HG03354 (cell line): ENCODE measurements around the gene DNAJA1.
A peak's percentile ranks its signal among the peaks of the same experiment; 100 is the strongest.

Source experiments
- ATAC-seq: cut with Tn5 transposase; IDR thresholded peaks from one replicate; pipeline ENCODE4 v1.9.1; 2021; ENCODE audit warnings: mild to moderate bottlenecking; ENCODE audit not compliant: unreplicated experiment, poor library complexity, severe bottlenecking

DNAJA1 gene

DNA sequence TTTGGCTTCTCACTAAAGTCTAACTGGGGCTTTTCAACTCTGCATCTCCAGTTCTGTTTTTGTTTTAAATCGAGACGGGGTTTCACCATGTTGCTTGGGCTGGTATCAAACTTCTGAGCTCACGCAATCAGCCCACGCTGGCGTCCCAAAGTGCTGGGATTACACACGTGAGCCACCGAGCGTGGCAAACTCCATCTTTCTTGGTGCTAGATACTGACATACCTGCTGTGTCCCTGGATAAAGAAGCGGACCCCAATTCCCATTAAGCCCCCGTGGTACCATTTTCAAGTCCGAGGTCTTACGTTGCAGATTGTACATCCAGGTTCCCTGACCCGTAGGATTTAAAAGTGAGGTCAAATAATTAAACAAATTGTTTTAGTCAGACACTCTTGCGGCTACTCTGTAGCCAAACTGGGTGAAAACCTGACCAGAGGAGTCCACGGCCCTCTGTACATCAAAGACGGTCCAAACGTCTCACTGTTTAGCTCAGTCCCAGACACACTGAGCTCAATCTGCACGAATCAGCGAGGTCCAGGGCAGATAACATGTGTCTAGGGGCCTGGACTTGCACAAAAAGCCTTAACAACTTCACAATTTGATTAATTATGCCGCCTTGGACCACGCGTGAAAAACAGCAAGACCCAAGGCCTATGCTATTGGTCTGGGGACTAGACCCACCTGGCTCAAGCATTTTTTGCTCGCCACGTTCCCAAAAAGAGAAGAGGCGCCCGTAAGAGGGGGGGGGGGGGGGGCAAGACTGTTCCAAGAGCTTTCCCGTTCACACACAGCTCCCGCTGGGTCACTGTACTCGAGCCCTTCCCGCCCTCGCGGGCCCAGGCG lies 727 bp upstream of the DNAJA1 start:
- peak; percentile 3 for ATAC-seq

DNA sequence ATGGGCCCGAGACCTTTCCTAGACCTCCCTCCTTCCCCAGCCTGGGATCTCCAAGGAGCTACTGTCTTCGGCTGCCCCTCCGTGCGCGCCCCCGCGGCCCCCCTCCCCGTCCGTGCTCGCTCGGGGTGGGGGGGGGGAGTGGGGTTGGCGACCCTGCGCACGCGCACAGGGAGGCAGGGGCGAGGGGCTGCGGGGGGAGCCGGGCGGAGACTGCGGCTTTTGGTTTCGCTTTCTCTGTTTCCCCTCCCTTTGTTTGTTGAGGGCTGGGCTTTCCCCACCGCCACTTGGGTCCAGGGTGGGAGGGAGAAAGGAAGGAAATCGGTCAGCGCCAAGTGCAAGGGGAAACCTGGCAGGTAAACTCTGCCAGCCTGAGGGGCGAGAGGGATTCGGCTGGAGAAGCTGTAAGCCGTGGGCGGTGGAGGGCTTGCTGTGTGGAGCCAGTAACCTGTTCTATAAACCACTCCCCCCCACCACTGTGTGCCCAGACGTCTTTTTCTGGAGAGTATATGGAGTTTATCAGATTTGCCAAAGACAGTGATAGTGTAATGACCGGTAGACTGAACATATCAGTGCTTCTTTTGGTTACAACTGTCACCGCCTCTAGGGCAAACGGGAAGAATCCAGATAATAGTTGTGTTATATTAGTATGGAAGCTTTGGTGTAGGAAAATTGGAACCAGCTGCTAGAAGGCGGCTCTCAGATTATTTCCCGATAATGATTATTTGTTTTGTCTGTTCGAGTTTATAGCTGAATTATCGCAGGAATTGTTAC lies 684 bp downstream of the DNAJA1 start:
- peak; percentile 47 for ATAC-seq

DNA sequence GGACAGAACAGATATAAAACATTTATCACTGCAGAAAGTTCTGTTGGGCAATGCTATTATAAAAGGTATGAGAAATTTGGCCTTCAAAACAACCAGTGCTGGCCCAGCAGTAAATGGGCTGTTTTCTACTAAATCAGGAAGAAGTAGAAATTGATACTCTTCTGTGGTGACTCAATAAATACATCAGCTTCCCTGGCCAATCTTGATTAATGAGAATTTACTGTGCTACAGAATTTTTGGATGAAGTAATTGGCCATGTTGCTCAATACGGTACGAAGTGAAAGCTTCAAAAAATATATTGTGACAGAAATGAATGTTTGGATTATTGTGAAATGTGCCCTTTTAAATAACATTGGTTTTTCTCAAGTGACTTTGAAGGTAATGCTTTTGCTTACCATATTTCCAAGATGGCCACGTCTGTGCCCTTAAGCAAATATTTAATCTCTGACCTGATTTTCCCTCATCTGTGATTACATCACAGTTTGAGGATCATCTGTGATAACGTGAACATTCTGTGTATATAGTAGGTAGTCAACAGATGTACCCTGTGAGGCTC lies 4.2 kb downstream of the DNAJA1 start:
- ATAC-seq = no peak

DNA sequence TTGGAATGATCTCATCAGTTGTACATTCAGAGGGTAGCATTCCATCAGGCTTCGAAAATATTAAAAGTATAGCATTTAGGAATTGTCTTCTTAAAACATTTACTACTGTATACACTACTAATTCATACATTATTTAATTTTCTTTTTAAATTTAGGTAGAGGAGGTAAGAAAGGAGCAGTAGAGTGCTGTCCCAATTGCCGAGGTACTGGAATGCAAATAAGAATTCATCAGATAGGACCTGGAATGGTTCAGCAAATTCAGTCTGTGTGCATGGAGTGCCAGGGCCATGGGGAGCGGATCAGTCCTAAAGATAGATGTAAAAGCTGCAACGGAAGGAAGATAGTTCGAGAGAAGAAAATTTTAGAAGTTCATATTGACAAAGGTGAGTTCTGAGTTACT lies 5.2 kb downstream of the DNAJA1 start:
- no peak for ATAC-seq

DNA sequence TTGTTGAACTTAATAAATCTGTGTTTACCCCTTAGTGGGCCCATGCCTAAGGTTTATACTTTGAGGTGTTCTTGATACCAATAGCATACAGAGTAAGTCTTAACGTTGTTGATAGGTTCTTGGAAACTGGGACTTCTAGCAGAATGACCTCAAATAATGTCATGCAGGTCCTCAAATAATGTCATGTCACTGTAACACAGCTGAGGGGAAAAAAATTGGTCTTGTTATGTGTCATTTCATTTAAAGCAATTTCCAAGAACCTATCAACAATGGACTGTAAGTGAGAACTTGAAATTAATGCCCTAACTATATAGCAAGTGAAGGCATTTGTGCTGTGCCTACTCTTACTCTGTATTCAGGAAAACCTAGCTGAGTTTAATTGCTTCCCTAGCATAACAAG lies 7.2 kb downstream of the DNAJA1 start:
- ATAC-seq = no peak

DNA sequence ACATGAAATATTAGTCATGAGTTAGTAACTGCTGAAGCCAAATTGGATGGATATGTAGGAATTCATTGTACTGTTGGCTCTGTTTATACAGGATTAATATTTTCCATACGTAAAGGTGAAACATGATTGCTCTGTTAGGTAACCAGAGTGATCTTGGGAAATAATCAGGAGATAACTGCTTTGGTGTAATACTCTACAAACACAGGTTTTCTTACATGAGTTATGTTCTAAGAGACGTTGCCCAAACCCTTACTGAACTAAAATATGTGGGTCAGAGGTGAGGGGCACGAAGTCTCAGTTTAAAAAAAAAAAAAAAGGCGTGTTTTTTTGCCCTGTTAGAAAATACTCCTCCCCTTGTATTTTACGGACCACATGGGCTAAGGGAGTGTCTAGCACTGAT lies 7.8 kb downstream of the DNAJA1 start:
- no peak for ATAC-seq

DNA sequence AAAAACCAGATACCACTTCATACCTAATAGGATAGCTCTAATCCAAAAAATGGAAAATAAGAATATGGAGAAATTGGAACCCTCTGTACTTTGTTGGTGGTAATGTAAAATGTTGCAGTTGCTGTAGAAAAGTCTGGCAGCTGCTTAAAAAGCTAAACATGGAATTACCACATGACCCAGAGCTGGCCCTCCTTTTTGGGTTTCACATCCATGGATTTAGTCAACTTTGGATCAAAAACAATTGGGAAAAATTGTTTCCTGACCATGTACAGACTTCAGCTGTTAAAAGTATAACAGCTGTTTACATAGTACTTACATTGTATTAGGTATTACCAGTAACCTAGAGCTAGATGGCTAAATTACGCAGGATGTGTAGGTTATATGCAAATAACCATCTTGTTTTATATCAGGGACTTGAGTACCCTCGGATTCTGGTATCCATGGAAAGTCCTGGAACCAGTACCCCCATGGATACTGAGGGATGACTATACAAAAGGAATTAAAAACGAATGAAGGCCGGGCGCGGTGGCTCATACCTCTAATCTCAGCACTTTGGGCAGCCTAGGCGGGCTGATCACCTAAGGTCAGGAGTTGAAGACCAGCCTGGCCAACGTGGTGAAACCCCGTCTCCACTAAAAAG lies 15.8 kb downstream of the DNAJA1 start:
- ATAC-seq = no peak

DNA sequence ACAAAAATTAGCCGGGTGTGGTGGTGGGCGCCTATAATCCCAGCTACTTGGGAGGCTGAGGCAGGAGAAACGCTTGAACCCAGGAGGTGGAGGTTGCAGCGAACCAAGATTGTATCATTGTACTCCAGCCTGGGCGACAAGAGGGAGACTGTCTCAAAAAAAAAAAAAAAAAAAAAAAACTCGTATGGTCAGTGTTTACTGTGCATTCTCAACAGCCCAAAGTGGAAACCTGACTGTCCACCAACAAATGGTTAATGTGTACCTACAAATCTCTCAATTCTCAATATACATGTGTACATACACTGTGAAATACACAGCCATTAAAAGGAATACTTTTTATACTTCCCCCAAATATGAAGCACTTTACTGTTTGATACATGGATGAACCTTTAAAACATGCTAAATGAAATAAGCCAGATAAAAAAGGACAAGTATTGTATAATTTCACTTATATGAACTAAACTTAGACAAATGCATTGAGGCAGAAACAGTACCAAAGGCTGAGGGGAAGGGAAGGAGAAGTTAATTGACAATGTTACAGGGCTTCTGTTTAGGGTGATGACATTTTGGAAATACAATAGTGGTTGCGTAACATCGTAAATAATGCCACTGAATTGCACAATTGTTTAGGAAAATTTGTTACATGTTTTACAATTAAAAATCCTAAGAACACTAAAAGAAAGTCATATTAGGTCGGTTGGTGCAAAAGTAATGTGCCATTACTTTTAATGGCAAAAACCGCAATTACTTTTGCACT lies 16.5 kb downstream of the DNAJA1 start:
- ATAC-seq = no peak

DNA sequence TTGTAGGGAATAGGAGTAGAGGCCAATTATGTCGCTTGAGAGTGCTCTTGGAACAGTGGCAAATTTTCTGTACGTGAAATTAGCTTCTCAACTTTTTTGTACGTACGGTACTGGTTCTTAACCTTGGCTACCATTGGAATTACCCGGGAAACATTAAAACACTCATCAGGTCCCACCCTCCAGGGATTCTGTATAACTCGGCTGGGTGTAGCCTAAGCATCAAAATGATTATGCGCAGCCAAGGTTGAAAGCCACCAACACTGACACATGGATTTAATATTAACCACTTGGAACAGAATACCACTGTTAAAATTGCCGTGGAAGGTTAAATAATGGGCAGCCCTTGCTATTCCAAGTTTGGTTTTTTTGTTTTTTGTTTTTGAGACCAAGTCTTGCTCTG lies 17.4 kb downstream of the DNAJA1 start:
- no peak for ATAC-seq

DNA sequence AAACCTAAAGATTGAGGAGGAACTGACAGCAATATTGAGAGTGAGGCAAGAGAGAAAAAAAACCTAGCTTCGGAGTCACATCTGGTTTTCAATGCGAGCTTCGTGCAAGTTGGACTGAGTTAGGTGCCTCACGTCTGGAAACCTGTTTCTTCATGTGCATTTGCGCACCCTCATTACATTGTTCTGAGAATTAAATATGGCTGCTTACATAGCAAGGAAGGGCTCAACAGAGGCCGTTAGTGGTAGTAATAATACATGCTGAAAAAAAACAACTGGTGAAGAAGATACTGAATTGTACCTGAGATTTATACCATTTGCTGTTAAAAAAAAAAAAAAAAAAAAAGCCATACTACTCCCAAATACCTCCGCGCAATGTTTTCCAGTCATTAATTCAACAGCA lies 18.6 kb downstream of the DNAJA1 start:
- ATAC-seq = no peak

DNA sequence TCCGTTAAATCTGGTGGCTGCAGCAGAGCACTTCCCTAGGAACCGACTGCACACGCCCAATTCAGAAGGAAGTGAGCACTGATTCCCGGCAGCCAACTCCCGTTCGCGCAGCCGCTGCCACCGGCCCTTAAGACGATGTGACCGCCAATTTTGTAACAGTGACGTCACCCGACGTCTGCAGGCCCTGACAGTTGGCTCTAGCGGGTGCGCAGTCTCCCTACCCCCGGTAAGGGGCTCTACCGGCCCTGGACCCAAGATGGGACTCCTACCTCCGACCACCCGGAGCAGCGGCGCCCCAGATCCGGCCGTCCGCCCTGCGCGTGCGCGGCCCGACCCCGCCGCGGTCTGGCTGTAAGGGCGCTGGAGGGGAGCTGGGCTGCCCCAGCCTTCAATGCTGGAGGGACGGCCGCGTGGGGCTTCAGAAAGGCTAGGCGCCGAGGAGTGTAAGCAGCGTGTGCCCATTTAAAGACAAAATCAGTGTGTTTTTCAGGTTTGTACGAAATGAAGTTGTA lies 19.1 kb downstream of the DNAJA1 start:
- ATAC-seq = peak; percentile 85

DNA sequence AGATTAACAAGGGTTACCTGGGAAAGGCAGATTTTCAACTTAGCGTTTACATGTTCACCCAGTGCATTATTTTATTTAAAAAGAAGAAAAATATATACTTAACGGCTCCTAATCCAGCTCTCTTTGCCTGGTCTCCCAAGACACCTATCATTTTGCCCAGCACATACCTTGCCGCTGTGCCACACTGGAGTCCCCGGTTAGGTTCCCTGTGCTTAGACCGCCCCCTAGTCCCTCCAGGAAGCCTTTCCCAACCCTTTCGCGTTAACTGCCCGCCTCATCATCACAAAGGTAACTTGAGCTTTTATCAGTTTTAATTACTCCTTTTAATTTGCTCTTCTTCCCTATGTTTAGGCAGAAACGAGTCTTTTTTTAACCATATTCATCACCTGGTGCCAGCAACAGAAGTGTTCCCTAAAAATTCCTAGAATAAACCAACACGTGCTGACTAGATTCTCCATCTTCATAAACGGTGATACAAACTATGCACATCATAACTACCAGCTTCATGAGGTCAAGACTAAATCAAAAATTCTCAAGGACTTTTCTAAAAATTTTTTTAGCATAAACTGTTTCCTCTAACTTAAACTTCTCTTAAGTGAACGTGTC lies 19.7 kb downstream of the DNAJA1 start:
- peak; percentile 9 for ATAC-seq

DNA sequence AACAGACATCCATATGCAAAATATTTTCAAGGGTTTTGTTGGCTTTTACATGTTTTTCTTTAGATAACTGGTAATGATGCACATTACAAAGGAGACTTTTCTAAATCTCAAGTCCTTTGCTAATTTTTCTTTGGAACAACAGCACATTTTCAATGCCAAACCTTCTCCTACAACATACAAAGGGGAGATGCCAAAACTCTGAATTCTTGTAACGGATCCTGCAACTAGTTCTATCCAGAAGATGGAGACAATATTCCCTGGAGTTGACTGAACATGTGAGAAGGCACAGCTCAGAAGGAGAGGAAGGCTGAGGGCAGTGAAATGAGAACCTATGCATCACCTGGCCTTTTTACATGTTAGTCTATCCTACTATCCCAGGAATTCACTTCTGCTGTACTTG lies 21.0 kb downstream of the DNAJA1 start:
- ATAC-seq = no peak

DNA sequence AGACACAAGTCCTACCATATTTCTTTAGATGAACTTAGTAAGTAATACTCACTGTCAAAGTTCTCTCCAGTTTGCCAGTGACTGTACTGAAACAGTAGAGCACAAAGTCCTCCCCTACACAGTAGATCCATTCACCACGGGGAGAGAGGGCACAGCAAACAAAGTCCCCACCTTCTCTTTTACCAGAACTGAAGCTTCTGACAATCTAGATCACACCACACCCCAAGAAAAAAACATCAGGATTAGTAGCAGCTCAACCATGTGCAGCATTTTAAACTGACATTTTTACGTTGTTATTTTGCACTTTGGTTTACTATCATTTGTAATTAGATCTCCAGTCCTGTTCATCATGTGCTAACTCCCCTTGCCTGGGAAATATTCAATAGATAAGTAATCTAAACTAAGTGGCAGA lies 23.0 kb downstream of the DNAJA1 start:
- no peak for ATAC-seq

DNA sequence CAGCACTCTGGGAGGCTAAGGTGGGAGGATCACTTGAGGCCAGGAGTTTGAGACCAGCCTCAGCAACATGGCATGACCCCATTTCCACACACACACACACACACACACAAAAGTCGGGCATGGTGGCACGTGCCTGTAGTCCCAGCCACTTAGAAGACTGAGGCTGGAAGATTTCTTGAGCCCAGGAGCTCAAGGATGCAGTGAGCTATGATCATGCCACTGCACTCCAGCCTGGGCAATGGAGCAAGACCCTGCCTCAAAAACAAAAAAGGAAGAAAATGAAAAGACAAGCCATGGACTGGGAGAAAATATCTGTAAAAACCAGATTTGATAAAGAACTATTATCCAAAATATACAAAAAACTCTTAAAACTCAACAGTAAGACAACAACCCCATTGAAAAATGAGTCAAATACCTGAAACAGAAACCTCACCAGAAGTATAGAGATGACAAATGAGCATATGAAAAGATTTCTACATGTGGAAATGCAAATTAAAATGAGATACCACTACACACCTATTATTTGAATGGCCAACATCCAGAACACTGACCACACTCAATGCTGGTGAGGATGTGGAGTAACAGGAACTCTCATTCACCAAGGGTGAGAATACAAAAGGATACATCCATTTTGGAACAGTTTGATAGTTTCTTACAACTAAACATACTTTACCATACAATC lies 24.7 kb downstream of the DNAJA1 start:
- peak; percentile 82 for ATAC-seq

DNA sequence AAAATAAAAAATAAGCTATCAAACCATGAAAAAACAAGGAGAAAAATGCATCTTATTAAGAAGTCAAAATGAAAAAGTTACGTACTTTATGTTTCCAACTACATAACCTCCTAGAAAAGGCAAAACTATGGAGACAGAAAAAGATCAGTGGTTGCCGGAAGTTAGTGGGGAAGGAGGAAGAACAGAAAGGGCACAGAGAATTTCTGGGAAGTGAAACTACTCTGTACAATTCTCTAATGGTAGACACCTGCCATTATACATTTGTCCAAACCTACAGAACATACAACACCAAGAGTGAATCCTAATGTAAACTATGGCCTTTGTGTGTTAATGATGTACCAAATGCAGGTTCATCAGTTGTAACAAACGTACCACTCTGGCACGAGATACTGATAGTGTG lies 26.1 kb downstream of the DNAJA1 start:
- ATAC-seq = no peak

DNA sequence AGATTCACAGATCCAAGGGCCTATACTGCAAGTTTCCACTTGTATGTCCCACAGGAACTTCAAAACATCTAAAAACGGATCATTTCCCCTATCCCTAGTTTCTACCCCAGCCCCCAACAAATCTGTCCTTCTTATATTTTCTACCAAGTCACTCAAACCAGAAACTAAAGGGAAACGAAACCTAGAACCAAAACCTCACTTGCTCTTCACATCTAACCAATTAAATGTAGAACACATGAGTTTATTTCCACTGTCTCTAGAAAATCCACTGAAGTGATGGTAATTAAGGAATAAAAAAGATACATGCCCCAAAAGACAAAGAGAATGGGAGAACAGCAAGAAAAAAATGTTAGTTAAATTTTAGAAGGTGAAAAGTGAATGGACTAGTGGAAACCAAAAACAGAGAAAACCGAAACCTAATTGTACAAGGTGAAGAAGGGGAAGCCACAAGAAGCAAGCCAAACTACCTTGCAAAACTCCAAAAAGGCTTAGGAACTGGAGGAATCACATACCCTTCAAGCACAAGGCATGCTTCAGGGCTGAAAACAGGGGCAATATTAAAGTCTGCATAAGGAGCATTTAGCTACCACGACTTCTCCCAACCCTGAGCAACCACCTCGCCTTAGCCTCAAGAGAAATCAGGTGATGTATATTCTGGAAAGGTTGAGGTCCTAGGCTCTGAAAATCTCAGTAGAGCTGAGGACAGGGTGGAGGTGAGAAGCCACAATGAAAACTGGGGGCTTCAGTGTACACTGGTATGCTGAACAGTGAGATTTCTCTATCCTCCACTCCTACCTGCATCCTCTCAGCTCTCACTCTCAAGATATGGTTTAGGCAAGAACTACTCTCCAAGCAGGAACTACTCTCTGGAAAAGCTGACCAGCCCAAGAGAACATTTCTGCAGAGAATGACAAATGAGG lies 40.3 kb downstream of the DNAJA1 start:
- ATAC-seq = peak; percentile 86

DNA sequence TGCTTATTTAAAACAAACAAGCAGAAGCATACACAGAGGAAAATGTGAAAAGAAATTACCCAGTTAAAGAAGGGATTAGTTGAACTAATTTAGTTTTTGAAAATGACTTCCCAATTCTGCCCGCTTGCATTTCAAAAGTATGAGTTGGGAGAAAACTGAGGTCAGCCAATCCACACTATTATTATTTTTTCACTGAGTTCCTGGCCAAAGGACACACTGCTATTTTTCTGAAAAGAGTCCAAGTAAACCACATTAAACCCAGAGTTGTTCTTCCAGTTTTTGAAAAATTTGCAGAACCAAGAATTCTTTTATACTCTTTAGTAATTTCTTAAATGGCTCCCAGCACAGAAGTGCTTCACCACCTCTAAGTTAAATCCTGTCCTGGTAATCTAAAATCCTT lies 43.9 kb downstream of the DNAJA1 start:
- ATAC-seq = no peak
